ENCODE results near the gene ENOX1.

GRCh38 chr13:43444081-43444480 is 342.7 kb downstream of the ENOX1 start:
- no peak for TF ChIP-seq ZFP30 (CRISPR knock-in tag; IDR thresholded peaks at IDR 0.05)
- TF ChIP-seq ARNTL (CRISPR knock-in tag; IDR thresholded peaks at IDR 0.05; ENCODE audit: borderline replicate concordance, low read depth), result no peak
- TF ChIP-seq RARB (CRISPR knock-in tag; IDR thresholded peaks at IDR 0.05), result no peak
- no peak for TF ChIP-seq OSR1 (CRISPR knock-in tag; IDR thresholded peaks at IDR 0.05)
- no peak for TF ChIP-seq PATZ1 (CRISPR knock-in tag; IDR thresholded peaks at IDR 0.05; ENCODE audit: borderline replicate concordance)
- no peak for TF ChIP-seq ZNF8 (CRISPR knock-in tag; IDR thresholded peaks at IDR 0.05)
- TF ChIP-seq PPARA (CRISPR knock-in tag; IDR thresholded peaks at IDR 0.05; ENCODE audit: borderline replicate concordance), result no peak
- no peak for TF ChIP-seq TOX (CRISPR knock-in tag; IDR thresholded peaks at IDR 0.05; ENCODE audit: borderline replicate concordance)
- no peak for TF ChIP-seq CREB5 (CRISPR knock-in tag; IDR thresholded peaks at IDR 0.05; ENCODE audit: low read depth)
- no peak for TF ChIP-seq CSDC2 (CRISPR knock-in tag; IDR thresholded peaks at IDR 0.05)
- no peak for TF ChIP-seq ZNF565 (CRISPR knock-in tag; conservative IDR thresholded peaks at IDR 0.05; ENCODE audit: low read depth)
- TF ChIP-seq BACH2 (CRISPR knock-in tag; IDR thresholded peaks at IDR 0.05; ENCODE audit: borderline replicate concordance), result no peak
- TF ChIP-seq ZFP3 (CRISPR knock-in tag; IDR thresholded peaks at IDR 0.05), result no peak
- TF ChIP-seq ESRRG (CRISPR knock-in tag; IDR thresholded peaks at IDR 0.05), result no peak
